NCI-H510A (cell line): ENCODE data around the gene FHIP1B.
A peak's percentile ranks its signal among the peaks of the same experiment; 100 is the strongest.
"Not testable (repeated sequence)": the region's sequence is repeated elsewhere in the genome, so short reads cannot be mapped to it uniquely, and the experiment has no call there.

Experiments
- DNase-seq: peaks from one replicate; lab custom pipeline; 2025; lab: John Stamatoyannopoulos, UW

Gene FHIP1B

DNA sequence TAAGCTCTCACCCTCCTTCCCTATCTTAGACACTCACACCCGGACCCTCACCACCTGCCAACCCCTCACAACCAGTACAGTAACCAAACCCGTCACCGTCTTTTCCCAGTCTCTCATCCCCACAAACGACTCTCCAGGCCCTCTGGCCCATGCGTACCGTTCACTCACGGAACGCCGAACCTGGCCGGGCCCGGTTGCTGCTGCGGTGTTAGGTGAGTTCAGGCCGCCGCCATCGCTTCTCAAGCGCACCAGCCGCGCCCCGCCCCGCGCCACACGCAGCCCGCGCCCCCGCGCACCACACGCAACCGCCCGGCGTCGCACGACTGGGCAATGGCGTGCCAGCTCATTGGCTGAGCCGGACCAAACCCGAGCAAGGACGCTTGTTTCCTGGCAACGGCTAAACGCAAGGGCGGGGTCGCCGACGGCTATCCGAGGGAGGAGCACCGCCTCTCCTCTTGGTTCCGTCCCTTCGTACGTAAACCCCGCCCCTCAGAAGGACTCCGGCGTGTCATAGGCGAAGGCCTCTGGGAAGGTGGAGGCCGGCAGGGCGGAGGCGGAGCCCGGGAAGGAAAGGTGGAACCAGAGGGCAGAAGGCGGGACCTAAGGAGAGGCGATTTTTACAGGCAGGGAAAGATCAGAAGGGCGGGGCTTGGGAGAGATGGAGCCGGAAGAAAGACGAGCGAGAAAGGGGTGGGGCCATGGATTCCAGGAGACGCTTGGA is at the start of gene FHIP1B:
Gene FHIP1B (minus strand): TSS at position 250 of the 721 bp plus-strand sequence. CDS start 10,120 bp downstream, outside the sequence.
- peak; percentile 99 for DNase-seq

DNA sequence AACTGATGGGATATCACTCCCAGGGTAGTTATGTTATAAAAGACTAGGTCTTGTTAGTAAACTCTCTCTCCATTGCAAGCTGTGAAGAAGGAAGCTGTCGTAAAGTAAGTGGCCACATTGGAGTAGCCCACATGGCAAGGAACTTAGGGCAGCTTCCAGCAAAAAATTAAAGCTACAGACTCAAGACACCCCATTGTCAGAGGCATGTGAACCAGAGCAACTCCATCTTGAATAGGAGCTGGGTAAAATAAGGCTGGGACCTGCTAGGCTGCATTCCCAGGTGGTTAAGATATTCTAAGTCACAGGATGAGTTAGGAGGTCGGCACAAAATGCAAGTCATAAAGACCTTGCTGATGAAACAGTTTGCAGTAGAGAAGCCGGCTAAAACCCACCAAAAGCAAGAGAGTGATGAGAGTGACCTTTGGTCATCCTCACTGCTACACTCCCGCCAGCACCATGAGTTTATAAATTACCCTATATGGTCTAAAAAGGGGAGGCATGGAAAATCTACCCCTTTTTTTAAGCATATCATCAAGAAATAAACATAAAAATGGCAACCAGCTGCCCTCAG is 49.1 kb upstream of the FHIP1B start:
- DNase-seq = no peak

DNA sequence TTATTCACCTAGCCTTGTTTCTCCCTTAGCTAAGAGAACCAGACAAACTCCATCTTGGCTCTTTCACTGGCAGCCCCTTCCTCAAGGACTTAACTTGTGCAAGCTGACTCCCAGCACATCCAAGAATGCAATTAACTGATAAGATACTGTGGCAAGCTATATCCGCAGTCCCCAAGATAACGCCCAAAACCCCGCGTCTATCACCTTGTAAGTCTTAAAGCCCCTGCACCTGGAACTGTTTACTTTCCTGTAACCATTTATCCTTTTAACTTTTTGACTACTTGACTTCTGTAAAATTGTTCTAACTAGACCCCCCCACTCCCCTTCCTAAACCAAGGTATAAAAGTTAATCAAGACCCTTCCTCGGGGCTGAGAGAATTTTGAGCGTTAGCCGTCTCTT is 46.4 kb upstream of the FHIP1B start:
- not testable (repeated sequence) for DNase-seq

DNA sequence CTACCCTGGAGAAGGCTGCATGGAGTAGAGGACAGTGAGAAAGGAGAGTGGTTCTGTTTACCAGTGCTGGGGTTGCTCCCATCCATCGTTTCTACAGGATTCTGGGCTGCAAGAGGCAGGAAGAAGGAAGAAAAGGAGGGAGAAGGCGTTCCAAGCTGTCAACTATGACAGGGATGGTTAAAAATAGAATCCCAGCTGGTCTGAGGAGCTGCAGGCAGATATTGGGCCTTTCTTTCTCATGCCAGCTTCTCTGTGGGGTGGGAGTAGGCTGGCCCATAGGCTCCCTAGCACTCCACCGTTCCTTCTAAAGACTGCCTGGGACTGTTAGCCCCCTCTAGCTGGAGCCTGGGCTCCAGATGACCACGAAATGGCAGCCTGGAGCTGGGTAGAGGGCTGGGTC is 38.8 kb upstream of the FHIP1B start:
- DNase-seq = no peak

DNA sequence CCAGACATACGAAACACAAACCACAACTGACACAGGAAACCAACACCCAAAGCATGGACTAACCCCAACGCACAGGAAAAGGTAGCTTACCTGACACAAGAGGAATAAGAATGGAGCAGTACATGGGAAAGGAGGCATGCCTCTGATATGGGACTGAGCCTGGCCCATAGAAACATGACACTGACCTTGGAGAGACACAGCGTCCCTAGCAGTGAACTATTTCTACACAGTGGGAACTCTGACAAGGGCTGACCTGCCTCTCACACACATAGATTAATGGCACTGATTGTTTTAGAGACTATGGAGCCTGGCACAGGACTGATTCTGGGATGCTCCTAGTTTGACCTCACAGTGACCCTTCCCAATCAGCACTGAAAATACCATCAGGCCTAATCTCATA is 37.2 kb upstream of the FHIP1B start:
- no peak for DNase-seq

DNA sequence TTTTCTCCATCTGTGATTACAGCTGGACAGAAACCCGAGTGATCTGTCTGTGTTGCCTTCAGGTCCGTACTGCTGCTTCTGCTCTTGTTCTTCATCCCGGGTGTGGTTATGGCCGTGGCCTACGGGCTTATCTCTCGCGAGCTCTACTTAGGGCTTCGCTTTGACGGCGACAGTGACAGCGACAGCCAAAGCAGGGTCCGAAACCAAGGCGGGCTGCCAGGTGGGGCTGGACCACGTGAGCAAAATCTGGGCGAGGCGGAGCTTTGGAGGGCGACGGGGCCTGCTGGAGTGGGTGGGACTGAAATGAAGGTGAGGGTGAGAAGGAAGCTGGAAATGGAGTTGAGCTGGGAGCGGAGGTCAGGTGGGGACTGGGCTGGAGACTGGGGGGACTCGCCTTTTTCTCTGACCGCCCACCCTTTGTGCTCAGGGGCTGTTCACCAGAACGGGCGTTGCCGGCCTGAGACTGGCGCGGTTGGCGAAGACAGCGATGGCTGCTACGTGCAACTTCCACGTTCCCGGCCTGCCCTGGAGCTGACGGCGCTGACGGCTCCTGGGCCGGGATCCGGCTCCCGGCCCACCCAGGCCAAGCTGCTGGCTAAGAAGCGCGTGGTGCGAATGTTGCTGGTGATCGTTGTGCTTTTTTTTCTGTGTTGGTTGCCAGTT is 36.3 kb upstream of the FHIP1B start:
- DNase-seq = no peak

DNA sequence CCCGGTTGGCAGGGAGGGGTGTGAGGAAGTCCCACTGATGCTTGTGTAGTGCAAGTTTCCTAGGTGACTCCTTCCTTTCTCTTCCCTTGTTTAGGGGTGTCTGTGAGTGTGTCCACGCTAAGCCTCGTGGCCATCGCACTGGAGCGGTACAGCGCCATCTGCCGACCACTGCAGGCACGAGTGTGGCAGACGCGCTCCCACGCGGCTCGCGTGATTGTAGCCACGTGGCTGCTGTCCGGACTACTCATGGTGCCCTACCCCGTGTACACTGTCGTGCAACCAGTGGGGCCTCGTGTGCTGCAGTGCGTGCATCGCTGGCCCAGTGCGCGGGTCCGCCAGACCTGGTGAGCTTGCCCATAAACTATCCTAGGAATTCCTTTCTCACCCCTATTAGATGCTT is 35.6 kb upstream of the FHIP1B start:
- DNase-seq = no peak

DNA sequence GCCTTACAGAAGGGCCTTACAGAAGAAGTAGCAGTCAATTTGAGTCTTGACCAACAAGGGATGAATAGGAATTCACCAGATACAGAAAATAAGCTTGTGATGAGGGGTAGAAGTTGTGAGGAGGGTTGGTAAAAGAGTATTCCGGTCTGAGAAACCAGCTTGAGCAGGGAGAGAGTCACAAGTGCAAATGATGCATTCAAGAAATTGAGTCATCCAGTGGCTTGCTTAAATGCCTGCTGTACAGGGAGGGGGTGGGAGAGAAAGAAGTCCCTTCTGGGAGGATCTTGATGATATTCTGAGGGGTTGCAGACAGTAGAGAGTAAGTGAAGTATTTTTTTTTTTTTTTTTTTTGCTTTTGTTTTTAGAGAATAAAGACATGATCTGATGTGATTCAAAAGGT is 34.4 kb upstream of the FHIP1B start:
- no peak for DNase-seq

DNA sequence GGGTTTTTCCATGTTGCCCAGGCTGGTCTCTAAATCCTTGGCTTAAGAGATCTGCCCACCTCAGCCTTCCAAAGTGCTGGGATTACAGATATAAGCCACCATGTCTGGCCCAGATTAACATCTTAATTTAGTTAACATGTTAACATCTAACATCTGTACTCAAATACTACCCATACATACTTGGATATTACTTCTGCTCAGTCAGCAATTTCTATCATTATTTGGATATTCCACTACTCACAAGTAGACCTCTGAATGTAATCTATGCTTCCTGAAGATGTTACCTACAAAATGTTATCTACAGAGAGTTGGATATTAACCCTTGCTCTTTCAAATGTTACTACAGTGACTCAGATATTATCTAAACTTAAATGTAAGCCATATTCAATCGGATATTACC is 29.2 kb upstream of the FHIP1B start:
- DNase-seq = no peak

DNA sequence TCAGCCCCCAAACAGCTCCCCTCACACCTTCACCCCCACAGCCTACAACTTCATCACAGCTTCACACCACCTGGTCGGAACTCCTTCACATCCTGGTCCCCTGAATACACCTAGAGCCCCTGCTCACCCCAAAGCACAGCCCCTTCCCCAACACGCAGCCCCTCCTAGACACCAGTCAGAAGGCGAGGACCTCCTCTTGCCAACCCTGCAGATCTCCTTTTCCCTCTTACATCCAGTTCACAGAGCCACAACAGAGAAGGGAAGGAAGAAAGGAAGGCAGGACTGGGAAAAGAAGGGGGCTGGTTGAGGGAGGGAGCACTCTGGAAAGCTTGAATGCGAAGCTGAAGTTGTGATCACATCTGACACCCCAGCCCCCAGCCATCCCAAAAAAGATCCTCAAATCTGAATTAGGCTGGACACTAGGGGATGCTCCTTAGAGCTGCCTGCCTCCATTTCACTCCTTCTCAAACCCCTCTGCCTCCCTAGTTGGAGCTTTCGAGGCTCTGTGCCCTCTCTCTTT is 25.8 kb upstream of the FHIP1B start:
- DNase-seq = no peak

DNA sequence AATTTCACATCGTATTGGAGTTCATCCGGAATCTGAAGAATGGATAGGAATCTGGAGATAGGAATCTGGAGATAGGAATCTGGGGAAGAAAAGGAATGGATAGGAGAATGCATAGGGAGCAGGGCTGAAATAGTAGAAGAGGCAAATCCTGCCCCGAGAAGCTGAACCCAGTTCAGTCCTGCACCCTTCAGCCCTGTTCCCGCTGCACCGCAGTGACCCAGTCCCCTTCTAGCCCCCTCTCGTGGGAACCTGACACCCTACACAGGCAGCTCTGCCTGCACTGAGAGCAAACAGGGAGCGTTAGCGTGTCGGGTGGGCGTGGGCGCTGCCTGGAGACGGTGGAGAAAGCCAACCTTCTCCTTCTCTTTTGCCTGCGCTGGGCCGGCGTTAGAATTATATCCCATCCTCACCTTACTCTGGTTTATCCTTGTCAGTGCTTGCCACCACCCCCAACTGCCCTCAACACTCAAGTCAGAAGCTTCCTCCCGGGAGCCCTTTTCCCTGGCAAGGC is 24.2 kb upstream of the FHIP1B start:
- no peak for DNase-seq

DNA sequence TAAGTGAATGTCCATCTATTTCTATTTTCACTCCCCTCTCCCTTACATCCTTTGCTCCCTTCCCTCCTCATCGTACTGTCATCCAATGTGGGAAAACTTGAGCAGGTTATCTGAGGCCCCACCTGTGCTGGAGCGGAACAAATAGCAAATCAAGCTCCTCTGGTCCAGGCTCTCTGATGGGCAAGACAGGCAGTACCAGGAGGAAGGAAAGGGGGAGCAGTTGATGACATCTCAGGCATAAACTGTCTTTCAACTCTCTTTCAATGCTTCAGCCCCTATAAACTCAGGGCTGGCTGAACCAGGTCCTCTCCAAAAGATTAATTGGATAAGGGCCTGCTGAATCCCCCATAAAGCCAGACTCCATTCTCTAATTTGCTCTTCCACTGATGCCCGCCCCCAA is 23.7 kb upstream of the FHIP1B start:
- DNase-seq = no peak

DNA sequence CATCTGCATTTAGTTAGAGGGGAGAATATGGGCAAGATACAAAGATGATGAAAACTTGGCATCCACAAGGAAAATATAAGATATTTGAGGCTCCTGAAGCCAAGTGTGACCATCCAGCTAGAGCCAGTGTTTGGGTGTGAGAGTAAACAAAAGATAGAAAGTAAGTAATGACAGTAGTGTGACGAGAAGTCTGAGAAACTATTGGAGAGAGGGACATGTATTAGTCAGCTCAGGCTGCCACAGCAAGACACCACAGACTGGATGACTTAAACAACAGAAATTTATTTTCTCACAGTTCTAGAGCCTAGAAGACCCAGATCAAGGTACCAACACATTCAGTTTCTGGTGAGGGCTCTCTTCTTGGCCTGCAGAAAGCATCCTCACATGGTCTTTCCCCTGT is 18.8 kb upstream of the FHIP1B start:
- DNase-seq = no peak

DNA sequence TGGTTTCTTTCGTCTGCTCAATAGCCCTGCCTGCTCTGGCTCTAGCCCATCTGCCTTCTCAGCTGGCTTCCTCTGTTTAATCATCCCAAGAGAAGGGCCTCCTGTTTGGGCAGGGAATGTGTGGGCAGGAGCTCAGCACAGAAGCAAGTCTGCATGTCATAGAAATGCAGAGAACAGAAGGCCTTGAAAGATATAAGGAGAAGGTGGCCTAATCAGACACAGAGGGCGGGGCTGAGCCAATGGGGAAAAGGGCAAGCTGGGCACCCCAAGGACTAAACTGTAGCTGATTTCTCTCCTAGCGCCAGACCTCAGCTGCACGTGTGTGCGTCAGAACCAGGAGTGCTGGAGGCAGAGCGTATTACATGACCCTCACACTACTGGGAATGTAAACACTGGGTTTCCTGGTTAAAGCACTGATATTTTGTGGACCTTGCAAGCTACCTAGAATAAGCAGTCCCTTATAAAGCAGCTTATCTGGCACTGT is 17.6 kb upstream of the FHIP1B start:
- DNase-seq = no peak

DNA sequence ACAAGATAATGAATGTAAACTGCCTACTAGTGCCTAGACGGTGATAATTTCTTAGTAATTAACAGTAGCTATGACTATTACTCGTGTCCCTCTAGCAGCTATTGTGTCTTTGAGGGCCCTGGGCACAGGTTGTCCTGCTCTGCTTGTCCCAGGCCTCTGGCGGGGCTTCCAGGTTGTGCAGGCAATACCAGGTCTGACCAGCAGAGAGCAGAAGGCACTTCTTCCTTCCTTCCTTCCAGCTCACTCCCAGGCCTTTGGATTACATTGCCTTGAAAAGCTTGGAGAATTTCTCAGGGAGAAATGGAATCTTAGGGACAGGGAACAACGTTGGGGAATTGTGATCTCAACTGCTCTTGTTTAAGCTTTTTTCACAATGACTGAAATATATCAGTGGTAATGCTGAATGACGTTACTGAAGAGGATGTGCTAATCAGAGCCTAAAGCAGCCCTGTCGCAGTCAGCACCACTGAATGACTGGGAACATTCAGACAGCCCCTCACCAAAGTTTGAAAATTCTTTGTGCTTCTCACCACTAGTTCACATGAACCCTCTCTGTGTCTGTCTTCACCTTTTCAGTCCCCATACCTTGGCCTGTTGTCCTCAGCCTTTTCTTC is 16.8 kb upstream of the FHIP1B start:
- peak; percentile 15 for DNase-seq

DNA sequence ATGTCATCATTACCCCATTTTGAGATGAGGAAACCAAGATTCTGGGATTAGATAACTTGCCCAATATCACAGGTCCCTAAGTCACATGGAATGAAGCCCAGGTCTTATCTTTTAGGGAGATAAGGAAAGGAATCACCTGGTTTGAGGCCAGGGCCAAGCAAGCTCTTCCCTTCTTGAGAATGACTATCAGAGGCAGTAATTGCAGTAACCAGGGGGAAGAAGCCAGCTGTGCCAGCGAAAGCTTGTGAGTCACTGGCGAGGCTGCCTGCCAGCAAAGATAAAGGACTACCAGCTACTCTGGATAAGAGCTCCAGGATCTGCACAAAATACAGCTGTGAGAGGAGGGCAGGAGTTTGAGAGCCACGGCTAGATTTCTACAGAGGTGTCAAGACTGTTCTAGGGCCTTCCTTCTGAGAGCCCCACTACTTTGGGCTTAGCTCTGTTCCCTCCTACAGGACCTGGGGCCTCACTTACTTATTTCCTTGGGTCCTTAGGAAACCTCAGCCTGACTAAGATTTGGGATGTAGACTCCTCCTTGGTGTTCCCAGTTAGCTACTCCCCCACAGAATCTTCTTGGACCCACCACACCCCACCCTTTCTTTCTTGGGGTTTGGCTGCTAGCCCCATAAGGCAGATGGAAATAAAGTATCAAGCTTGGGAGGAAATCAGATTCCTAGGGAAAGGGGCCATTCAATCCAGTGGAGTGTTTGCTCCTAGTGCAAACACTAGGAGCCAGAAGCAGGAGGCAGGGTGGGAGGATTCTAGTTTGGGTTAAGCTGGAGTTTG is 15.5 kb upstream of the FHIP1B start:
- DNase-seq = no peak

DNA sequence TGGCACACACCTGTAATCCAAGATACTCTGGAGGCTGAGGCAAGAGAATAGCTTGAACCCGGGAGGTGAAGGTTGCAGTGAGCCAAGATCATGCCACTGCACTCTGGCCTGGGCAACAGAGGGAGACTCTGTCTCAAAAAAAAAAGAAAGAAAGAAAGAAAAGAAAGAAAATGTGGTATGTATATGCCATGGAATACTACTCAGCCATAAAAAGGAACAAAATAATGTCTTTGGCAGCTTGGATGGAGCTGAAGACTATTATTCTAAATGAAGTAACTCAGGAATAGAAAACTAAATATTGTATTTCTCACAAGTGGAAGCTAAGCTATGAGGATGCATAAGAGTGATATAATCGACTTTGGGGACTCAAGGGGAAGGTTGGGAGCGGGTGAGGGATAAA is 14.5 kb upstream of the FHIP1B start:
- DNase-seq = not testable (repeated sequence)

DNA sequence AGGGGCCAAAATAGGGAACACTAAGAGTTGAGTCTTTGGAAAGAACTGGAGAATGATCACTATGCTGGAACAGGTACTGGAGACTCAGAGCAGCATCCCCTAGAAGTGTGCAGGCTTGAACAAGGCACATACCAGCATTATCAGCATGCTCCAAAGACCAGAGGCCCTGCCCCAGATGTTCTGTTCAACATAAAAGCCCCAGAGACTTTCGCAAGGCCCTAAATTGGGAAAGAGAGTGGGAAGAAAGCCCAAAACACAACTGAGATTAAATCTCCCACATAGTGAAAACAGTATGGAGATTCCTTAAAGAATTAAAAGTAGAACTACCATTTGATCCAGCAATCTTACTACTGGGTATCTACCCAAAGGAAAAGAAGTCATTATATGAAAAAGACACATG is 13.8 kb upstream of the FHIP1B start:
- DNase-seq = no peak

DNA sequence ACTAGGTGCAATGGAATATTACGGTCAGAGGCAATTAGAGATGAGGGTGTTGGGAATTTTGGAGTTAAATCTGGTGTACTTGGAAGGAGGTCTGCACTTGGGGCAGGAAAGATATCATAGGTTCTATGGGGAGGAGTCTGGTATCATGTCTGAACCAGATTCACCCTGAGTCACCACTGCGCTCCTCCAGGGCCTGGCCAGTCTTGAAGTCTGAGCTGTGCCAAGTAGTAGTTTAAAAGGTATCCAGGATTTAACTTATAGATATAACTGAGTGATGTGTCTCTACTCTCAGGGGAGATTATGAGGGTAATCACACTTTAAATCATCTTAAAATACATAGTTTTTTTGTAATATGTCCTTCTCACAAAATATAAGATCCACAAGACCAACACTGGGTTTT is 11.1 kb upstream of the FHIP1B start:
- DNase-seq = no peak

DNA sequence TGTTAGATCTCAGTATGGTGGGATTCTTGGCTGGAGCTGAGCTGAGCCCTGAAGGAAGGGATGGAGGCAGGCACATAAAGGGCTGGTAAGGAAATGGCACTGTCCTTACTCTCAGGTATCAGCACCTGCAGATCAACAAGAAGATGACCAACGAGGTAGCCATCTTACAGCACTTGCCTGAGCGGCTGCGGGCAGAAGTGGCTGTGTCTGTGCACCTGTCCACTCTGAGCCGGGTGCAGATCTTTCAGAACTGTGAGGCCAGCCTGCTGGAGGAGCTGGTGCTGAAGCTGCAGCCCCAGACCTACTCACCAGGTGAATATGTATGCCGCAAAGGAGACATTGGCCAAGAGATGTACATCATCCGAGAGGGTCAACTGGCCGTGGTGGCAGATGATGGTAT is 6.9 kb upstream of the FHIP1B start:
- DNase-seq = no peak

DNA sequence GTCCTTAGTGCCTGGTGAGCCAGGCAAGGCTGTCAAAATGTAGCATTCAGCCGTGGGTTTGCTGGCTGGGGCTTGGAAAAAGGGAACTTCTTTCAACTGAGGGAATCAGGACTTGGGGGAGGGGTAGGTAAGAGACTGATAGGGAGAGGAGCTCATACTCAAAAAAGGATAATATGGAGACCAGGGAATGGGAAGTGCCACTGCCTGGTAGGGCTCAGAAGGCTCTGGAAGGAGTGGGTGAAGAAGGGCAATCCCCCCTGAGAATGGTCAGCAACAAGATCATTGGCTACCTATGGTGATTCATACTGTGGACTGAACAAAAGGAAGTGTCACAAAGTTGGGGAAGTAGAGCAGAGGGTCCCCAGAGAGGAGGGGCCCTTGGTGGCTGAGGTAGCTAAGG is 6.3 kb upstream of the FHIP1B start:
- no peak for DNase-seq

DNA sequence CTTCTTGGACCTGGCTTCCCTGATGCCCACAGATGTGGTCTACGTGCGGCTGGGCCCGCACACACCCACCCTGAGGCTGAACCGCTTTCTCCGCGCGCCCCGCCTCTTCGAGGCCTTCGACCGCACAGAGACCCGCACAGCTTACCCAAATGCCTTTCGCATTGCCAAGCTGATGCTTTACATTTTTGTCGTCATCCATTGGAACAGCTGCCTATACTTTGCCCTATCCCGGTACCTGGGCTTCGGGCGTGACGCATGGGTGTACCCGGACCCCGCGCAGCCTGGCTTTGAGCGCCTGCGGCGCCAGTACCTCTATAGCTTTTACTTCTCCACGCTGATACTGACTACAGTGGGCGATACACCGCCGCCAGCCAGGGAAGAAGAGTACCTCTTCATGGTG is 5.7 kb upstream of the FHIP1B start:
- no peak for DNase-seq
